Posterior cingulate gyrus (tissue), 11 donors: ENCODE results near the gene RNU1-3.
"Not testable (repeated sequence)": the region's sequence is repeated elsewhere in the genome, so short reads cannot be mapped to it uniquely, and the experiment has no call there.

Experiments
- DNase-seq, 10 donors: peaks; one replicate each; pipeline versions ENCODE4 v3.0.0 to v3.0.0-alpha.2; 2020 to 2021; ENCODE audit warnings: mixed read lengths in 3 of 10
- intact Hi-C: fragments of 100-400 bp; cut with DNase I; formaldehyde crosslinking; loops from one replicate; pipeline ENCODE4 v1.15.1; 2023

Gene RNU1-3

GRCh38 chr1:16625497-16626408, 41.0 kb downstream of the RNU1-3 start:
- intact Hi-C loops = no loop called here
- peak in 7 of 10 donors; percentile 1 to 94 (median 23) for DNase-seq

- intact Hi-C loops = not testable (repeated sequence)
- peak in 6 of 10 donors; percentile 26 to 94 (median 55) for DNase-seq
These were observed 42.7 kb downstream of the RNU1-3 start for GRCh38 chr1:16623812-16624719.

GRCh38 chr1:16623337-16623736, 43.4 kb downstream of the RNU1-3 start:
- intact Hi-C loops = not testable (repeated sequence)
- DNase-seq = peak in 7 of 10 donors; percentile 11 to 92 (median 31)

GRCh38 chr1:16621681-16622315, 45.0 kb downstream of the RNU1-3 start:
- intact Hi-C loops = not testable (repeated sequence)
- peak in 7 of 10 donors; percentile 8 to 91 (median 16) for DNase-seq

GRCh38 chr1:16621300-16621658, 45.5 kb downstream of the RNU1-3 start:
- intact Hi-C loops = no loop called here
- no peak for DNase-seq

GRCh38 chr1:16619803-16620501, 46.8 kb downstream of the RNU1-3 start:
- DNase-seq = peak in 6 of 10 donors; percentile 1 to 90 (median 45)
- intact Hi-C loops = not testable (repeated sequence)

- DNase-seq = peak in 8 of 10 donors; percentile 40 to 97 (median 68)
- intact Hi-C loops = no loop called here
These were observed 48.0 kb downstream of the RNU1-3 start for GRCh38 chr1:16618719-16619118.

- peak in 3 of 10 donors; percentile 1 to 84 (median 8) for DNase-seq
- intact Hi-C loops = no loop called here
These were observed 48.8 kb downstream of the RNU1-3 start for GRCh38 chr1:16617778-16618580.

GRCh38 chr1:16617114-16617631, 49.6 kb downstream of the RNU1-3 start:
- DNase-seq = peak in 6 of 10 donors; percentile 1 to 91 (median 48)
- intact Hi-C loops = no loop called here
